AG10803 (cell line): Measurements from ENCODE around the gene NALCN.

Experiments used
- DNase-seq: peaks from one replicate; pipeline ENCODE4 v3.0.0; 2010; ENCODE audit warnings: low read depth
- H3K4me3 ChIP-seq: 2 replicates; pipeline ENCODE4 v1.5.1; 2011; ENCODE audit warnings: mild to moderate bottlenecking, low read length, control low read depth
- CTCF ChIP-seq: conservative IDR thresholded peaks from 2 replicates; pipeline ENCODE4 v1.5.1; 2011; ENCODE audit warnings: mild to moderate bottlenecking, low read length, control low read depth, inconsistent platforms

Gene NALCN

GRCh38 chr13:101384929-101385328 is 31.4 kb downstream of the NALCN start:
- no peak for TF ChIP-seq CTCF
- H3K4me3 ChIP-seq, result no peak overlapping the region
- no peak for DNase-seq

GRCh38 chr13:101383595-101383994 is 32.7 kb downstream of the NALCN start:
- TF ChIP-seq CTCF, result no peak
- no peak for DNase-seq

GRCh38 chr13:101382701-101383100 is 33.6 kb downstream of the NALCN start:
- no peak overlapping the region for H3K4me3 ChIP-seq
- no peak for DNase-seq
- no peak for TF ChIP-seq CTCF

More at GRCh38 chr13:101383595-101383994, 32.7 kb downstream of the NALCN start:
- no peak overlapping the region for H3K4me3 ChIP-seq

- no peak for TF ChIP-seq CTCF
- no peak overlapping the region for H3K4me3 ChIP-seq
- no peak for DNase-seq
Measured at GRCh38 chr13:101382086-101382485, 34.2 kb downstream of the NALCN start.

GRCh38 chr13:101360525-101360924 is 55.8 kb downstream of the NALCN start:
- no peak overlapping the region for H3K4me3 ChIP-seq
- DNase-seq, result no peak
- TF ChIP-seq CTCF, result no peak

- TF ChIP-seq CTCF, result no peak
- no peak overlapping the region for H3K4me3 ChIP-seq
- no peak for DNase-seq
Measured at GRCh38 chr13:101354895-101355294, 61.4 kb downstream of the NALCN start.

- DNase-seq, result peak; percentile 61
- no peak overlapping the region for H3K4me3 ChIP-seq
- no peak for TF ChIP-seq CTCF
Measured at GRCh38 chr13:101346942-101347728, 69.2 kb downstream of the NALCN start.
